K562 (cell line): ENCODE measurements around the gene ADAMTS2. TPM values are rescaled to one million over a fixed set of nuclear protein-coding genes. Genes with fewer than 3 reads are reported as not detected.

ENCODE experiments used
- ATAC-seq: fragments of 200-7000 bp; cut with Tn5 transposase; 3 replicates; pipeline ENCODE4 v1.9.1; 2020; ENCODE audit warnings: moderate library complexity
- BruUV-seq: library from RNA; stranded (reverse); fragments of 400-500 nt; replicated peaks from 2 replicates; lab custom pipeline; 2021; lab: Mats Ljungman, UMichigan
- CTCF ChIA-PET: fragments of 300-600 bp; formaldehyde crosslinking; extraction: SDS; loops from one replicate; lab custom pipeline; 2021; ENCODE audit warnings: low intra/inter-chr PET ratio; lab: Yijun Ruan, JAX
- POLR2A ChIA-PET: fragments of 300-600, 350-650 bp; sonication (Branson Sonifier 250); formaldehyde crosslinking; extraction: SDS; loops from one replicate; lab custom pipeline; 2021; ENCODE audit warnings: antibody characterized with exemption, inconsistent platforms; lab: Yijun Ruan, JAX
- DNase-seq, 4 experiments: peaks; one replicate each; pipeline versions ENCODE4 v3.0.0 to v3.0.0-alpha.2; 2011 to 2018; ENCODE audit warnings: low spot score in 3 of 4, mixed read lengths in 3 of 4; ENCODE audit errors: extremely low read depth in 1 of 4
- FAIRE-seq: peaks from 2 replicates; lab custom pipeline; 2011; peaks lifted over from hg19 to GRCh38; lab: Jason Lieb, UNC
- H2AFZ ChIP-seq: 2 replicates; pipeline ENCODE4 v1.6.0; 2011; ENCODE audit warnings: low read depth, low read length, control low read depth, inconsistent platforms
- H3K27ac ChIP-seq: fragments of 200-600 bp; 3 replicates; pipeline ENCODE4 v1.8.0; 2011; ENCODE audit warnings: low read depth, mild to moderate bottlenecking, control low read depth, inconsistent platforms, low read length, moderate library complexity, mixed read lengths; ENCODE audit errors: extremely low read depth
- H3K27me3 ChIP-seq, 2 experiments: fragments of 300-600 bp in 1 of 2; 2 replicates in 1 of 2; 3 replicates in 1 of 2; pipeline versions ENCODE4 v1.6.0 to v1.8.0; 2011; ENCODE audit warnings: inconsistent platforms in 2 of 2, low read length in 2 of 2, mild to moderate bottlenecking in 1 of 2, mixed read lengths in 1 of 2, moderate library complexity in 1 of 2; ENCODE audit not compliant: control insufficient read depth in 2 of 2, insufficient read depth in 2 of 2
- H3K36me3 ChIP-seq: fragments of 300-600 bp; 3 replicates; pipeline ENCODE4 v1.8.0; 2011; ENCODE audit warnings: mild to moderate bottlenecking, low read length, inconsistent platforms; ENCODE audit not compliant: control insufficient read depth, insufficient read depth
- H3K4me1 ChIP-seq, 2 experiments: fragments of 200-600 bp in 1 of 2; replicated peaks in 1 of 2; 2 replicates in 1 of 2; 3 replicates in 1 of 2; pipeline versions ENCODE4 v1.5.1 to v1.8.0; 2011; ENCODE audit warnings: inconsistent platforms in 2 of 2, low read length in 2 of 2, mild to moderate bottlenecking in 1 of 2, mixed read lengths in 1 of 2, moderate library complexity in 1 of 2; ENCODE audit not compliant: control insufficient read depth in 2 of 2, insufficient read depth in 2 of 2
- H3K4me2 ChIP-seq: 2 replicates; pipeline ENCODE4 v1.6.1; 2011; ENCODE audit warnings: low read length, control low read depth, inconsistent platforms, mixed read lengths; ENCODE audit not compliant: insufficient read depth
- H3K4me3 ChIP-seq: fragments of 200-600 bp; sonication (generic), shearing (Covaris generic); 2 replicates; pipeline ENCODE4 v1.5.1; 2016; ENCODE audit warnings: control low read depth, inconsistent platforms
- H3K79me2 ChIP-seq: fragments of 200-600 bp; 3 replicates; pipeline ENCODE4 v1.8.0; 2011; ENCODE audit warnings: low read length, inconsistent platforms; ENCODE audit not compliant: control insufficient read depth, insufficient read depth
- H3K9ac ChIP-seq, 2 experiments: 2 replicates each; pipeline versions ENCODE4 v1.6.0 to v1.6.1; 2011; ENCODE audit warnings: low read depth in 2 of 2, low read length in 2 of 2, control low read depth in 1 of 2, inconsistent platforms in 1 of 2, mild to moderate bottlenecking in 1 of 2, mixed read lengths in 1 of 2; ENCODE audit not compliant: insufficient read depth in 1 of 2
- H3K9me1 ChIP-seq: one replicate; pipeline ENCODE4 v1.6.0; 2011; ENCODE audit warnings: inconsistent platforms, mild to moderate bottlenecking, low read length, moderate library complexity; ENCODE audit not compliant: control insufficient read depth, insufficient read depth
- H3K9me3 ChIP-seq: replicated peaks from 2 replicates; pipeline ENCODE4 v1.5.1; 2011; ENCODE audit warnings: low read depth, low read length, inconsistent platforms; ENCODE audit not compliant: control insufficient read depth, insufficient read depth
- H4K20me1 ChIP-seq: replicated peaks from 2 replicates; pipeline ENCODE4 v1.6.1; 2011; ENCODE audit warnings: low read length, inconsistent platforms, mixed read lengths; ENCODE audit not compliant: control insufficient read depth, insufficient read depth
- BCL6 ChIP-seq: fragments of 250-450 bp; sonication (Bioruptor Pico); IDR thresholded peaks from 2 replicates; pipeline ENCODE4 v1.4.0; 2020
- ELF4 ChIP-seq: fragments of 450-650 bp; formaldehyde crosslinking; IDR thresholded peaks from 2 replicates; pipeline ENCODE4 v1.4.0; 2022; ENCODE audit warnings: missing genetic modification characterization
- JUNB ChIP-seq: fragments of 450-650 bp; formaldehyde crosslinking; conservative IDR thresholded peaks from 2 replicates; pipeline ENCODE4 v1.4.0; 2020; ENCODE audit warnings: mild to moderate bottlenecking
- MAFF ChIP-seq: IDR thresholded peaks from 2 replicates; pipeline ENCODE4 v1.6.1; 2012; ENCODE audit warnings: low read length, improper control_type of control experiment
- MAFK ChIP-seq: IDR thresholded peaks from 2 replicates; pipeline ENCODE4 v1.6.1; 2011; ENCODE audit warnings: low read length, improper control_type of control experiment
- MIER1 ChIP-seq: fragments of 450-650 bp; IDR thresholded peaks from 2 replicates; pipeline ENCODE4 v1.6.1; 2016; ENCODE audit warnings: antibody characterized with exemption, mild to moderate bottlenecking, low read depth
- NRF1 ChIP-seq, 2 experiments: fragments of 450-650 bp; IDR thresholded peaks in 1 of 2; conservative IDR thresholded peaks in 1 of 2; 2 replicates each; pipeline ENCODE4 v1.6.1; 2014; ENCODE audit warnings: mild to moderate bottlenecking in 2 of 2
- RBM22 ChIP-seq: fragments of 200-400 bp; formaldehyde crosslinking; IDR thresholded peaks from 2 replicates; pipeline ENCODE4 v1.6.1; 2018; ENCODE audit warnings: low read length, low read depth; ENCODE audit not compliant: poor library complexity, severe bottlenecking
- SMAD4 ChIP-seq: fragments of 250-450 bp; sonication (Bioruptor Pico); conservative IDR thresholded peaks from 2 replicates; pipeline ENCODE4 v1.8.0; 2021; ENCODE audit warnings: inconsistent platforms, mild to moderate bottlenecking, moderate library complexity
- SMARCA5 ChIP-seq: fragments of 450-650 bp; IDR thresholded peaks from 2 replicates; pipeline ENCODE4 v1.6.1; 2016
- ZC3H8 ChIP-seq: fragments of 450-650 bp; IDR thresholded peaks from 2 replicates; pipeline ENCODE4 v1.6.1; 2017
- ZKSCAN1 ChIP-seq: fragments of 150-350 bp; IDR thresholded peaks from 2 replicates; pipeline ENCODE4 v1.6.1; 2016; ENCODE audit warnings: low read depth, low read length
- ZNF316 ChIP-seq: fragments of 450-650 bp; IDR thresholded peaks from 2 replicates; pipeline ENCODE4 v1.6.1; 2016
- ZNF436 ChIP-seq: fragments of 250-450, 450-650 bp; sonication (Bioruptor Pico); formaldehyde crosslinking; IDR thresholded peaks from 2 replicates; pipeline ENCODE4 v1.7.0; 2020; ENCODE audit warnings: mild to moderate bottlenecking
- WGBS: fragments of 100-300 bp; shearing (Covaris generic); methylation state at CpG from one replicate; pipeline ENCODE4 v1.1.6; 2016; ENCODE audit warnings: low coverage, mixed read lengths; ENCODE audit not compliant: insufficient coverage; ENCODE audit errors: missing lambda C conversion rate; 5-methylcytosine and 5-hydroxymethylcytosine counted together
- in situ Hi-C: fragments of 300-500 bp; cut with MboI; formaldehyde crosslinking; loops from 4 replicates; pipeline ENCODE4 v1.15.0; 2018; ENCODE audit warnings: inconsistent platforms, mixed read lengths
- intact Hi-C: fragments of 100-400 bp; cut with micrococcal nuclease; formaldehyde crosslinking; loops from 2 replicates; pipeline ENCODE4 v1.14.2; 2022
- polyA plus RNA-seq, 8 experiments: library from polyadenylated mRNA; depleted of rRNA in 4 of 8; stranded (reverse) in 5 of 8; unstranded in 3 of 8; fragments of >200 nt; fragmentation: Nextera tagmentation in 2 of 8; fragmentation: Illumina TruSeq in 1 of 8; extraction: Ambion mirVana in 2 of 8; extraction: Trizol in 1 of 8; gene quantifications; 2 replicates each; pipeline versions ENCODE4 v1.2.1 to v1.2.3, GENCODE V29; 2011 to 2014; ENCODE audit warnings: inconsistent platforms in 1 of 8, missing spikeins in 1 of 8
- total RNA-seq, 7 experiments: library from RNA; depleted of rRNA in 6 of 7; stranded (reverse); fragments of >200 nt in 6 of 7; fragmentation: Illumina TruSeq in 2 of 7; extraction: Trizol in 2 of 7; gene quantifications; 2 replicates each; pipeline versions ENCODE4 v1.2.1 to v1.2.3, GENCODE V29; 2011 to 2021; ENCODE audit warnings: low replicate concordance in 1 of 7
- TF ChIP-seq, protein P1 (sequence below): fragments of 450-650 bp; formaldehyde crosslinking; conservative IDR thresholded peaks from 2 replicates; pipeline ENCODE4 v1.4.0; 2022; ENCODE audit warnings: mild to moderate bottlenecking, missing genetic modification characterization
- TF ChIP-seq, protein P2 (sequence below): fragments of 250-450 bp; sonication (Bioruptor Pico); IDR thresholded peaks from 2 replicates; pipeline ENCODE4 v1.9.0; 2021; ENCODE audit warnings: mild to moderate bottlenecking, inconsistent platforms
- TF ChIP-seq, protein P3 (sequence below): fragments of 250-450 bp; sonication (Bioruptor Pico); IDR thresholded peaks from 2 replicates; pipeline ENCODE4 v1.8.0; 2021; ENCODE audit warnings: moderate library complexity, mild to moderate bottlenecking, inconsistent platforms
- TF ChIP-seq, protein P4 (sequence below): fragments of 450-650 bp; conservative IDR thresholded peaks from 2 replicates; pipeline ENCODE4 v1.6.1; 2016; ENCODE audit warnings: missing genetic modification characterization, low read depth, mild to moderate bottlenecking, missing compliant biosample characterization, moderate library complexity

The ADAMTS2 gene
- total and polyA plus RNA-seq, 9 of the 15 experiments (the other 6 are each of a cell fraction or from before 2014, with no cell fraction given) = not detected

DNA sequence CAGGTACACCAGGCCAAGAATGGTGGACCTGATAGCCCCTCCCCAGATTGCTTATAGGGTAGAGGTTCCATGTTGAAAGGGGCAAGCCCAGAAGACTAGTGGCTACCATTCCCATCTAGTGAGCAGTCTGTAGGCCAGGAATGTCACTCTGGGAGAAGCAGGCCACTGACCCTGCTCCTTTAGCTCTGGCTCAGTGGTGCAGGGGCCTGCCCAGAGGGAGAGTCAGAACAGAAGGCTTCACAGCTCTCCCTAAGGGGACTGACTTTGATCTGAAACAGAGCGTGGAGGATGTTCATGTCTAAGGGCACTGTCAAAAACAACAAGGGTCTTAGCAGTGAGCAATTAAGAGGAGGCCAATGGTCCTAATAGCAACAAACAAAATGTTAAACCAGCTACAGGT, 203.4 kb downstream of the ADAMTS2 start (continued):
- no peak for TF ChIP-seq BCL6 (CRISPR knock-in tag)
- TF ChIP-seq, protein P1, sequence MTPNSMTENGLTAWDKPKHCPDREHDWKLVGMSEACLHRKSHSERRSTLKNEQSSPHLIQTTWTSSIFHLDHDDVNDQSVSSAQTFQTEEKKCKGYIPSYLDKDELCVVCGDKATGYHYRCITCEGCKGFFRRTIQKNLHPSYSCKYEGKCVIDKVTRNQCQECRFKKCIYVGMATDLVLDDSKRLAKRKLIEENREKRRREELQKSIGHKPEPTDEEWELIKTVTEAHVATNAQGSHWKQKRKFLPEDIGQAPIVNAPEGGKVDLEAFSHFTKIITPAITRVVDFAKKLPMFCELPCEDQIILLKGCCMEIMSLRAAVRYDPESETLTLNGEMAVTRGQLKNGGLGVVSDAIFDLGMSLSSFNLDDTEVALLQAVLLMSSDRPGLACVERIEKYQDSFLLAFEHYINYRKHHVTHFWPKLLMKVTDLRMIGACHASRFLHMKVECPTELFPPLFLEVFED (CRISPR knock-in tag) = no peak
- TF ChIP-seq MIER1 = no peak
- TF ChIP-seq ZNF436 (CRISPR knock-in tag) = no peak

DNA sequence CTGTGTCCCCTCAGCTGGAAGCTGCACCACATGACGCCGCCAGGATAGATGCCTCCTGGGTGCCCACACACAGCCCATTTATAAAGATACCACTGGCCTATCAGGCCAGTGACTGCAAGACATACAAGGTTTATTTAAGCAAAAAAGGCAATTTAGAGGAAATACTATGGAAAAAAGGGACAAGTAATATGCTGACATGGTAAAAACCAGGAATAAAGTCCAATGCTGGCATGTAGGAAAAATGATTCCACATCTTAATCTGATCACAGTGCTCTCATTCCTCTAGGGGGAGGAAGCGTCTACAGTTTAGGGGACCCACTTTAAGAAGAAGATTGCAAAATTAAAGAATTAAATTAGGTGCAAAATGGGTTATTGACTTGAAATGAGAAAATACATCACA, 205.0 kb downstream of the ADAMTS2 start:
- in situ Hi-C loops = no loop called here
- Histone ChIP-seq H3K9me3 (no peaks in the 10 kb centered on the region), H3K36me3 (no peaks in the 10 kb centered on the region), H3K9ac (no peak overlapping the region), H2AFZ (no peak overlapping the region), H4K20me1 (no peaks in the 10 kb centered on the region), H3K79me2 (no peaks in the 10 kb centered on the region), H3K4me1 (no peaks in the 10 kb centered on the region; a peak in 2 of 5 replicates), H3K4me2 (no peak overlapping the region), H3K27ac (no peak overlapping the region), H3K27me3 (peaks cover 3 to 41% of the 10 kb centered on the region in 2 experiments; a peak in 3 of 5 replicates), H3K4me3 (no peak overlapping the region), H3K9me1 (no peaks in the 10 kb centered on the region)
- 0% methylated on average over 3 of the region's 3 CpGs for WGBS
- ChIA-PET CTCF (no interaction called here), POLR2A (no interaction called here)
- no TSS peak for BruUV-seq
- intact Hi-C loops = no loop called here
- no peak for FAIRE-seq
- no peak for DNase-seq
- no peak for ATAC-seq
- TF ChIP-seq, protein P2, sequence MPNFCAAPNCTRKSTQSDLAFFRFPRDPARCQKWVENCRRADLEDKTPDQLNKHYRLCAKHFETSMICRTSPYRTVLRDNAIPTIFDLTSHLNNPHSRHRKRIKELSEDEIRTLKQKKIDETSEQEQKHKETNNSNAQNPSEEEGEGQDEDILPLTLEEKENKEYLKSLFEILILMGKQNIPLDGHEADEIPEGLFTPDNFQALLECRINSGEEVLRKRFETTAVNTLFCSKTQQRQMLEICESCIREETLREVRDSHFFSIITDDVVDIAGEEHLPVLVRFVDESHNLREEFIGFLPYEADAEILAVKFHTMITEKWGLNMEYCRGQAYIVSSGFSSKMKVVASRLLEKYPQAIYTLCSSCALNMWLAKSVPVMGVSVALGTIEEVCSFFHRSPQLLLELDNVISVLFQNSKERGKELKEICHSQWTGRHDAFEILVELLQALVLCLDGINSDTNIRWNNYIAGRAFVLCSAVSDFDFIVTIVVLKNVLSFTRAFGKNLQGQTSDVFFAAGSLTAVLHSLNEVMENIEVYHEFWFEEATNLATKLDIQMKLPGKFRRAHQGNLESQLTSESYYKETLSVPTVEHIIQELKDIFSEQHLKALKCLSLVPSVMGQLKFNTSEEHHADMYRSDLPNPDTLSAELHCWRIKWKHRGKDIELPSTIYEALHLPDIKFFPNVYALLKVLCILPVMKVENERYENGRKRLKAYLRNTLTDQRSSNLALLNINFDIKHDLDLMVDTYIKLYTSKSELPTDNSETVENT (CRISPR knock-in tag) = no peak
- peak; percentile 83 for TF ChIP-seq ZNF316
- TF ChIP-seq SMAD4 (CRISPR knock-in tag) = no peak
- TF ChIP-seq SMARCA5 = no peak
- TF ChIP-seq JUNB = no peak
- peak; percentile 78 for TF ChIP-seq MAFF
- no peak for TF ChIP-seq ELF4
- TF ChIP-seq MAFK = peak; percentile 64
- no peak for TF ChIP-seq RBM22
- TF ChIP-seq NRF1 (conservative IDR thresholded peaks at IDR 0.05 in 1 of 2, IDR thresholded peaks at IDR 0.05 in 1 of 2) = no peak
- TF ChIP-seq ZKSCAN1 = no peak
- TF ChIP-seq, protein P3, sequence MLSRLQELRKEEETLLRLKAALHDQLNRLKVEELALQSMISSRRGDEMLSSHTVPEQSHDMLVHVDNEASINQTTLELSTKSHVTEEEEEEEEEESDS = no peak
- TF ChIP-seq, protein P4, sequence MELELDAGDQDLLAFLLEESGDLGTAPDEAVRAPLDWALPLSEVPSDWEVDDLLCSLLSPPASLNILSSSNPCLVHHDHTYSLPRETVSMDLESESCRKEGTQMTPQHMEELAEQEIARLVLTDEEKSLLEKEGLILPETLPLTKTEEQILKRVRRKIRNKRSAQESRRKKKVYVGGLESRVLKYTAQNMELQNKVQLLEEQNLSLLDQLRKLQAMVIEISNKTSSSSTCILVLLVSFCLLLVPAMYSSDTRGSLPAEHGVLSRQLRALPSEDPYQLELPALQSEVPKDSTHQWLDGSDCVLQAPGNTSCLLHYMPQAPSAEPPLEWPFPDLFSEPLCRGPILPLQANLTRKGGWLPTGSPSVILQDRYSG (tag) = no peak
- no peak for TF ChIP-seq ZC3H8
